ENCODE results near the gene C3orf18. TPM values are rescaled to one million over a fixed set of nuclear protein-coding genes. Genes with fewer than 3 reads are reported as not detected.

C3orf18 gene
- total RNA-seq, 1 donor from 2014 or later, result 6.9 TPM

DNA sequence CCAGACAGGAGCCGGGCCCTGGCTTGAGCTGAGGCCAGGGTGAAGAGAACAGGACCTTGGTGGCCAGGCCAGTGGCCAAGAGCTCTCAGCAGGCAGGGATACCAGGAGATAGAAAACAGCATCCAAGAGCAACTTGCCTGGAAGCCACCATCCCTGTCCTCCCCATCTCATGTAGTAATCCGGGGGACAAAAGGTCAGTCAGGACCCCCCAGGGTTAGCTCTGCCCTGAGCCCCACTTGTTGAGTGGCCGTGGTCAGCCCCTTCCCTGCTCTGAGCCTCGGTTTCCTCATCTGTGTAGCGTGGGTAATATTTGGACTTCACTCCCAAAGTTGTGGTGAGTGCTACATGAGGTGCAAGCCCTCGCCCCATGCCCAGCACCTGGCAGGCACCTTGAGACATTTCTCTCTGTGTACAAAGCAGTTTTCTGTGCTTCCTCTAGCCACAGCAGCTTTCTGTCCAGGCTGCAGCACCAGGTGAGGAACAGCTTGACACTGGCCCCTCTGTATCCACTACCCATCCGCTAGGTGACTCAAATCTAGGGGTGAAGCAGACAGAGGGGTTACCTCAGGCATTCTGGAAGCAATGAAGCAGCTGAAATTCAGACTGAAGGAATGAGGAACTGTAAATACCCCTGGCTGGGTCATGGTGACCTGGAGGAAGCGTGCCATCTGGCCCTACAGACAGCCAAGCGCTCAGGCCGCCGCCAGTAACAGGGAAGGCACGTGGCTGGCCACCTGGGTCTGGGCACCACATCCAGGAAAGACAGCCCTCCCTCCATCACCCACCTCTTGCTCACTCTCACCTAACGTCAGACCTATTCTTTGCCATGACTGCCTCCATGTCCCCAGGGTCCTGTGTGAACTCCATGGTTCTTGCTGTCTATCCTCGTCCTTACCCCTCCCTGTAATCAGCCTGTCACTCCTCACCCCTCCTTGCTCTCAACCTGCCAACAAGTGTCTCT lies 37.4 kb upstream of the C3orf18 start:
- TF ChIP-seq, protein P1, sequence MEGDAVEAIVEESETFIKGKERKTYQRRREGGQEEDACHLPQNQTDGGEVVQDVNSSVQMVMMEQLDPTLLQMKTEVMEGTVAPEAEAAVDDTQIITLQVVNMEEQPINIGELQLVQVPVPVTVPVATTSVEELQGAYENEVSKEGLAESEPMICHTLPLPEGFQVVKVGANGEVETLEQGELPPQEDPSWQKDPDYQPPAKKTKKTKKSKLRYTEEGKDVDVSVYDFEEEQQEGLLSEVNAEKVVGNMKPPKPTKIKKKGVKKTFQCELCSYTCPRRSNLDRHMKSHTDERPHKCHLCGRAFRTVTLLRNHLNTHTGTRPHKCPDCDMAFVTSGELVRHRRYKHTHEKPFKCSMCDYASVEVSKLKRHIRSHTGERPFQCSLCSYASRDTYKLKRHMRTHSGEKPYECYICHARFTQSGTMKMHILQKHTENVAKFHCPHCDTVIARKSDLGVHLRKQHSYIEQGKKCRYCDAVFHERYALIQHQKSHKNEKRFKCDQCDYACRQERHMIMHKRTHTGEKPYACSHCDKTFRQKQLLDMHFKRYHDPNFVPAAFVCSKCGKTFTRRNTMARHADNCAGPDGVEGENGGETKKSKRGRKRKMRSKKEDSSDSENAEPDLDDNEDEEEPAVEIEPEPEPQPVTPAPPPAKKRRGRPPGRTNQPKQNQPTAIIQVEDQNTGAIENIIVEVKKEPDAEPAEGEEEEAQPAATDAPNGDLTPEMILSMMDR (IDR thresholded peaks at IDR 0.05), result no peak
- Histone ChIP-seq H3K4me1 (peaks cover 90% of the 10 kb centered on the region), H3K27ac (peak overlapping the region; percentile 91), H3K4me3 (peak overlapping the region; percentile 83), H3K27me3 (no peaks in the 10 kb centered on the region), H3K9me3 (no peaks in the 10 kb centered on the region), H3K36me3 (peaks cover 50% of the 10 kb centered on the region)
- no peak for DNase-seq
- ATAC-seq, result no peak
- intact Hi-C loops (cut with DNase I), result no loop called here

DNA sequence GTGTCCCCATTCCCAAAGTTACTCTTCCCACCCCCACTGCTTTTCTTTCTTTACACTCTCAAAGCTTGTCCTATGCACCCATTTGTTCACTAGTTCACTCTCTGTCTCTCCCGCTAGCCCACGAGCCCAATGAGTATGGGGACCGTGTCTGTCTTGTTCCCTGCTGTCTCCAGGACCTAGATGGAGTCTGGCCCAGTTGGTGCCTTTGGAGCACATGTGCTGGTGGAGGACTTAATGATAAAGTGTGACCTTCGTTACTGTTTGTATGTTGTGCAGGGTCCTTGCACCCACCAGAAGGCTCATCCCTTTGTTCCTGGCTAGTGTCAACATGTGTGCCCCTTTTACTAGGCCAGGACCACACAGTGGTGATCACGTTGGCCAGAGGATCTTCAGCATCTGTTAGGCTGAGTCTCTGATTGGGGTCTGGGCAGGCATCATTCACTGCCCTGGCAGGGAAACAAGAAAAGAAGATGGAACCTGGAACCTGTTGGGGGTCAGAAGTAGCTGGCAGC lies 36.6 kb upstream of the C3orf18 start:
- peaks cover 48% of the 10 kb centered on the region for H3K36me3 ChIP-seq
- ATAC-seq (no peak), DNase-seq (no peak)
- peak overlapping the region; percentile 91 for H3K27ac ChIP-seq
- peaks cover 90% of the 10 kb centered on the region for H3K4me1 ChIP-seq
- TF ChIP-seq, protein P1 (IDR thresholded peaks at IDR 0.05), result no peak
- intact Hi-C loops (cut with DNase I), result no loop called here
- H3K9me3 ChIP-seq, result no peaks in the 10 kb centered on the region
- H3K4me3 ChIP-seq, result no peak overlapping the region
- no peaks in the 10 kb centered on the region for H3K27me3 ChIP-seq

DNA sequence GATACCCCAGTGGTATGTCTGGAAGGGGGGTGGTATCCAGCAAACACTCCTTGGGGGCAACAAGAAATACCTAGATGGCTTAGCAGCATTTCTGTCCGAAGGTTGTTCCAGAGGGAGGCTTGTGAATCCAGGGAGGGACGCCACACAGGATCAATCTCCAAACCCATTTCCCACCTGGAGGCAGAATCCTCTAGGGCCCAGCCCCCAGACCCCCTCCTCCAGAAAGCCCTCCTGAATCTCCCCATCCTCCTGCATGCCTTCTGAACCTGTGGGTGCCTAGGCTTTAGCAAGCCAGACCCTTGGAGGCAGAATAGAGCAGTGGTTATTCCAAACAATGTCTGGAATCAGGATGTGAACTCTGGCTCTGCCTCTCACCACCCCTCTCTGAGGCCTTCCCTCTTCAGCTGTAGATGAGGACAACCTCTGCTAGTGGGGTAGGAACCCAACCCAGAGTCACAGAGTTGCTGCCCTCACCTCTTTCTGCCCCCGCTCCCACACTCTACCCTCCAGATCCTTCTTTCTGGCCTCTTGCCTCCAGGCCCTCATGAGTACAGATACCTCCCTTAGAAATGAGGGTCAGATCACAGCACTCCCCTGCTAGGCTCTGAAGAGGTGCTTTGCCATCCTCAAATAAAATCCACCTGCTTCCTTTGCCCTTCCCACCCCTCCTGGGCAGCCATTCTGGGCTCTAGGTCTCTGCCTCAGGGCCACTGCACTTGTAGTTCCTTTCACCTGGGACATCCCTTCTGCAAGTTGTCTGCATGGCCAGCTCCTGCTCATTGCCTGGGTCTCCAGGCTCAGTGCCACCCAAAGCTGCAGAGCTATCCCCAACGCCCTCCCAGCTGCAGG lies 35.9 kb upstream of the C3orf18 start:
- TF ChIP-seq, protein P1 (IDR thresholded peaks at IDR 0.05), result no peak
- Histone ChIP-seq H3K36me3 (peaks cover 43% of the 10 kb centered on the region), H3K4me1 (peaks cover 88% of the 10 kb centered on the region), H3K27me3 (no peaks in the 10 kb centered on the region), H3K9me3 (no peaks in the 10 kb centered on the region), H3K27ac (peak overlapping the region; percentile 91), H3K4me3 (no peak overlapping the region)
- ATAC-seq, result no peak
- no peak for DNase-seq
- intact Hi-C loops (cut with DNase I), result no loop called here

DNA sequence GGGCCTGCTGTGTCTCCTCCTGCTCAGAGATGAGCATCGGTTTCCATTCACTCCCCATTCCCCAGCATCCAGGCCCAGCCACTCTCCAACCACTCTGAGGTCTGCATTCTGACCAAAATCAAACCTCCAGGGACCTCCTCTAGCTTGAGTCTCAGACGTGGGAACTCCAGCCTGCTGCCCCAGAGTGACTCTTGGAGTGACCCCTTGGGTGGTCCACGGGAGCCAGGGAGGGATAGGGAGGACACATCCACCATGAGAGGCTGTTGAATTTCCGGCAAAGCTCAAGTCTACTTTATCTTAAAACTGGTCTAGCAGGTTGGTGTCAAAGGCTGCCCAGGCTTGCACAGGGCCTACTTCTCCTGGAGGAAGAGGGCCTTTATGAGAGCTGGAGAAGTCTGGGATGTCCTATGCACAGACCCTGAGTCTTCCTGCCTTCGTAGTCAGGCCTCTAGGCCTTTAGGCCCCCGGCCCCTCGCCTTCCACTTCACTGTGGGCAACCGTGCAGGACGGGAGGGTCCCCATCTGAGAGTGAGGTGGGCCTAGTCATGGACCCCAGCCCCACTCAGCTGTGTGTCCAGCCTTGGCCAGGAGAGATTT lies 35.1 kb upstream of the C3orf18 start:
- ATAC-seq, result peak; percentile 0
- Histone ChIP-seq H3K27ac (peak overlapping the region; percentile 91), H3K27me3 (no peaks in the 10 kb centered on the region), H3K4me3 (peak overlapping the region; percentile 10), H3K4me1 (peaks cover 87% of the 10 kb centered on the region), H3K36me3 (peaks cover 38% of the 10 kb centered on the region), H3K9me3 (no peaks in the 10 kb centered on the region)
- intact Hi-C loops (cut with DNase I), result no loop called here
- DNase-seq, result no peak
- TF ChIP-seq, protein P1 (IDR thresholded peaks at IDR 0.05), result no peak

DNA sequence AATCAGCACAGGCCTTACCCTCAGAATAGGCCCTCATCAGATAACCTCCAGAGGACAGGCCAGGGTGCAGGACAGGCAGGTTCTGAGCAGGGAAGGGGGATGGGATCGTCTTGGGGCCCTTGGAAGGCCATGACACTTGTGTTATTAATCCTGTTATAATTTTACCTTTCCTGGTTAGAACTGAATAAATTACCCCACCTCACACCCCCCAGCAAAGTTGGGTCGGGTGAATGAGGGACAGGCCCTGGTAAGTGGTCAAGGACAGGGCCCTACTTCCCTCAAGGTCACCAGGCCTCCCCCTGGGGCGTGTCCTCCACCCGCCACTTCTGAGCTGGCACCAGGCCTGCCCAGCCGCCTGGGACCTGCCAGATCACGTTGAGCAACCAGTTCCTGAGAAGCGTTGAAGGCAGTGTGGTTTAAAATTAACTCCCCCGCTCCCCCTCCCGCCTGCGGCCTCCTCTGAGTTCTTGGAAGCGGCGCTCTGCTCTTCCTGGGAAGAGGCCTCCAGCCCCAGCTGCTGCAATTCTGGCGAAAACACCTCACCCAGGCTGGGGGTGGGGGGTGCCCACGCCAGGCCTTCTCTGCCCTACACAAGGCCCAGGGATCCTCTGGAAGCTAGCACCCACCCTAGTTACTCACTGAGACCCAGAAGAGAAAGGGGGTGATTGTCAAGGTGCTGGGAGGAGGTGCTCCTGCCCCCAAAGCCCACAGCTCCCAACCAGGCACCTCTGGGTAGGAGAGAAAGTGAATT lies 33.5 kb upstream of the C3orf18 start:
- Histone ChIP-seq H3K4me3 (peak overlapping the region; percentile 12), H3K27ac (peak overlapping the region; percentile 92), H3K4me1 (peaks cover 70% of the 10 kb centered on the region), H3K36me3 (peaks cover 21% of the 10 kb centered on the region), H3K9me3 (no peaks in the 10 kb centered on the region), H3K27me3 (no peaks in the 10 kb centered on the region)
- intact Hi-C loops (cut with DNase I), result no loop called here
- TF ChIP-seq, protein P1 (IDR thresholded peaks at IDR 0.05), result no peak
- ATAC-seq (peak; percentile 78), DNase-seq (peak; percentile 97)

Measured in upper lobe of right lung (tissue), 1 donor.